ENCODE measurements around the gene NPIPB4.
"Not testable (repeated sequence)": the region's sequence is repeated elsewhere in the genome, so short reads cannot be mapped to it uniquely, and the experiment has no call there.

The NPIPB4 gene

DNA sequence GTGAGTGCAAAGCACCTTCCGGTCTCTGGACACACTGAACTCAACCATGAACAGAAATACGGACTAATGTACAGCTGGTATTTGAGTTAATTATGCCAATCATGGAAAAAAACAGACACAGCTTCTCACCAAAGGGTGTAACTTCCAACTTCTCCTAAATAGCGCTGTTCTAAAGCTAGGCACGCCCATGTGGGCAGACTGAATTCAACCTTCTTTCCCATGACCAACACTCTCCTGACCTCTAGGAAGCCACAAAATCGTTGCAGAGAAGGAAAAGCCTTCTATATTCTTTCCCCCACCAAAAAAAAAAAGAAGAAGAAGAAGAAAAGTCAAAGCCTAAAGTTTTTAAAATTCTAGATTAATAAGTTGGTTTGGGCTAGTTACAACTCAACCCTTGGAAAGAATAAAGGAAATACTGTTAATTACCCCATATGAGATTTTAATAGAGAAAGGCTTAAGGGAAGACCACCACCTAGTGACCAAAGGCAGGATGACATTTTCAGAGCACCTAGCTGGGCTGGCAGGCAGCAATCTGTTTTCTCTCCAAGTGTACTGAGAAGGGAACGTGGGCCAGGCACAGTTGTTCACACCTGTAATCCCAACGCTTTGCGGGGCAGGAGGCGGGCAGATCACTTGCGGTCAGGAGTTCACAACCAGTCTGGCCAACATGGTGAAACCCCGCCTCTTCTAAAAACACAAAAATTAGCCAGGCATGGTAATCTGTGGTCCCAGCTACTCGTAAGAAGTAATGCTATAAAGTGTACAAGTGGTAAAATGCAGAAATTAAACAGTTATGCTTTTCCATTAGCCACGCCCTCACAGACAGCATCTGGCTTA is 55.8 kb downstream of the NPIPB4 start:
- CTCF ChIA-PET, result interaction anchor here (0.8 kb wide), 1 partner anchor 82 kb away, joined by 3 read pairs; no protein-coding TSS in a partner anchor
- DNase-seq (ENCODE audit: low read depth, low spot score); H3K4me3 ChIP-seq (ENCODE audit: low read depth, low read length); POLR2A ChIA-PET: not testable (repeated sequence)
- TF ChIP-seq CTCF (IDR thresholded peaks at IDR 0.05; ENCODE audit: insufficient read depth, low read length, missing control alignments), result peak; percentile 39

DNA sequence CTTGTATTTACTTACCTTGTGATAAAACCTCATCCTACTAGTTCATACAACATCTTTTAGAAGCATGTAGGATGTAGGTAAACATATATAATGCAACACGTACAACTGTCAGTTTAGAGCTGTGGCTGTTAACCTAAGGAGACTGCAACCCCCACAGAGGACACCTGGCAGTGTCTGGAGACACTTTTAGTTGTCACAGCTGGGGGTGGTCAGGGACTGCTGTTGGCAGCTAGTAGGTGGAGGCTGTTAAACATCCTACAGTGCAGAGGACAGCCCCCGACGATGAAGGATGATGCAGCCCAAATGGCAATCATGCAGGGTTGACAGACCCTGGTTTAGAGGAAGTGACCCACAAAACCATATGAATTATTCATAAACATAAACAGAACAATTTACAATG is 59.0 kb downstream of the NPIPB4 start:
- DNase-seq (ENCODE audit: low read depth, low spot score); POLR2A ChIA-PET; H3K4me3 ChIP-seq (ENCODE audit: low read depth, low read length); CTCF ChIA-PET: not testable (repeated sequence)

- CTCF ChIA-PET; POLR2A ChIA-PET; DNase-seq (ENCODE audit: low read depth, low spot score); H3K4me3 ChIP-seq (ENCODE audit: low read depth, low read length): not testable (repeated sequence)
Observed at GRCh38 chr16:21793310-21793709, 64.2 kb downstream of the NPIPB4 start.

DNA sequence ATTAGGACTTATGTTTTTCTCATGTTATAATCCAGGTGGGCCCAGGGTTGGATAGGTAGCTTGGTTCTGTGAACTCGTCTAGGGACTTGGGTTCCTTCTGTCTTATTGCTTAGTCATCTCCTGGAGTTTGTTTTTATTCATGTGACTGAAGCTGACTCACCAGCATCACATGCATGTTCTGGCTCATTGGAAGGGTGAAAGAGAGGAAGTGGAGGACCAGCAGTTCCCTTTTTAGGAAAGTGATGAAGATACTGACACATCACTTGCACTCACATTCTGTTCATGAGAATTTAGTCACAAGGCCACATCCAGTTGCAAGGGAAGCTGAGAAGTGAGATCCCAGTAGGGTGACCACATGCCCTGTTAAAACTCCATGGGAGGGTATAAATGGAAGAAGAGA is 67.0 kb downstream of the NPIPB4 start:
- DNase-seq (ENCODE audit: low read depth, low spot score); H3K4me3 ChIP-seq (ENCODE audit: low read depth, low read length); POLR2A ChIA-PET; CTCF ChIA-PET: not testable (repeated sequence)

Data from AG04449 (cell line).